IMR-90 (cell line): ENCODE data around the gene SEC23A. TPM values are rescaled to one million over a fixed set of nuclear protein-coding genes. Genes with fewer than 3 reads are reported as not detected.

Experiments used
- ATAC-seq: fragments of 200-7000 bp; cut with Tn5 transposase; 2 replicates; pipeline ENCODE4 v1.9.1; 2020; ENCODE audit warnings: low read depth, mild to moderate bottlenecking, moderate library complexity
- BruUV-seq: library from RNA; stranded (reverse); fragments of 400-500 nt; replicated peaks from 2 replicates; lab custom pipeline; 2021; lab: Mats Ljungman, UMichigan
- CTCF ChIA-PET: fragments of 300-600 bp; formaldehyde crosslinking; extraction: SDS; loops from one replicate; lab custom pipeline; 2021; ENCODE audit warnings: antibody characterized with exemption; lab: Yijun Ruan, JAX
- POLR2A ChIA-PET: fragments of 300-600 bp; sonication (Branson Sonifier 250); formaldehyde crosslinking; loops from one replicate; lab custom pipeline; 2022; ENCODE audit warnings: antibody characterized with exemption; ENCODE audit not compliant: unreplicated experiment; lab: Charles Lee
- DNase-seq: peaks from one replicate; pipeline ENCODE4 v3.0.0; 2013
- H2AFZ ChIP-seq: replicated peaks from 2 replicates; pipeline ENCODE3; 2013; ENCODE audit warnings: low read length, mild to moderate bottlenecking; ENCODE audit not compliant: poor library complexity
- H2AK5ac ChIP-seq: 2 replicates; pipeline ENCODE4 v1.6.1; 2013; ENCODE audit warnings: low read depth, low read length, inconsistent platforms
- H2AK9ac ChIP-seq: replicated peaks from 2 replicates; pipeline ENCODE3; 2013; ENCODE audit warnings: mild to moderate bottlenecking, low read depth, low read length, moderate library complexity; ENCODE audit not compliant: poor library complexity
- H2BK120ac ChIP-seq: 2 replicates; pipeline ENCODE4 v1.6.1; 2013; ENCODE audit warnings: low read depth, low read length, inconsistent platforms
- H2BK15ac ChIP-seq: 3 replicates; pipeline ENCODE4 v1.6.1; 2013; ENCODE audit warnings: low read depth, low read length, inconsistent platforms
- H2BK20ac ChIP-seq: 2 replicates; pipeline ENCODE4 v1.6.1; 2013; ENCODE audit warnings: low read depth, mild to moderate bottlenecking, inconsistent platforms, low read length, moderate library complexity
- H2BK5ac ChIP-seq: 2 replicates; pipeline ENCODE4 v1.6.1; 2013; ENCODE audit warnings: mild to moderate bottlenecking, low read depth, low read length, inconsistent platforms; ENCODE audit not compliant: poor library complexity, severe bottlenecking
- H3K14ac ChIP-seq: replicated peaks from 2 replicates; pipeline ENCODE4 v1.6.1; 2013; ENCODE audit warnings: low read depth, low read length, inconsistent platforms
- H3K18ac ChIP-seq: 2 replicates; pipeline ENCODE4 v1.6.1; 2013; ENCODE audit warnings: low read depth, low read length, control low read depth
- H3K23ac ChIP-seq: 2 replicates; pipeline ENCODE4 v1.6.1; 2013; ENCODE audit warnings: low read depth, low read length, inconsistent platforms
- H3K27ac ChIP-seq: 2 replicates; pipeline ENCODE4 v1.5.1; 2013; ENCODE audit warnings: mild to moderate bottlenecking, control low read depth, low read length; ENCODE audit not compliant: insufficient read depth
- H3K27me3 ChIP-seq: 2 replicates; pipeline ENCODE4 v1.6.1; 2013; ENCODE audit warnings: low read length; ENCODE audit not compliant: control insufficient read depth, insufficient read depth
- H3K36me3 ChIP-seq: 2 replicates; pipeline ENCODE4 v1.6.1; 2013; ENCODE audit warnings: low read length, mixed read lengths; ENCODE audit not compliant: control insufficient read depth, insufficient read depth
- H3K4ac ChIP-seq: 2 replicates; pipeline ENCODE4 v1.6.1; 2013; ENCODE audit warnings: low read depth, low read length, inconsistent platforms
- H3K4me1 ChIP-seq: 2 replicates; pipeline ENCODE4 v1.6.1; 2013; ENCODE audit warnings: low read length, mixed read lengths; ENCODE audit not compliant: control insufficient read depth, insufficient read depth
- H3K4me2 ChIP-seq: 2 replicates; pipeline ENCODE4 v1.6.1; 2013; ENCODE audit warnings: low read depth, mild to moderate bottlenecking, control low read depth, low read length, moderate library complexity
- H3K4me3 ChIP-seq: 2 replicates; pipeline ENCODE4 v1.5.1; 2013; ENCODE audit warnings: low read depth, mild to moderate bottlenecking, control low read depth, low read length, moderate library complexity; ENCODE audit not compliant: insufficient read depth
- H3K56ac ChIP-seq: 2 replicates; pipeline ENCODE4 v1.6.1; 2013; ENCODE audit warnings: low read length, inconsistent platforms; ENCODE audit not compliant: insufficient read depth; ENCODE audit errors: extremely low read depth
- H3K79me1 ChIP-seq, 2 experiments: 2 replicates each; pipeline ENCODE4 v1.6.1; 2013; ENCODE audit warnings: low read length in 2 of 2, inconsistent platforms in 1 of 2, low read depth in 1 of 2
- H3K9ac ChIP-seq: 2 replicates; pipeline ENCODE4 v1.6.1; 2013; ENCODE audit warnings: low read depth, low read length, control low read depth
- H3K9me1 ChIP-seq: 2 replicates; pipeline ENCODE4 v1.6.1; 2013; ENCODE audit warnings: low read length, inconsistent platforms; ENCODE audit not compliant: insufficient read depth
- H3K9me3 ChIP-seq: 2 replicates; pipeline ENCODE4 v1.6.1; 2013; ENCODE audit warnings: low read length; ENCODE audit not compliant: control insufficient read depth, insufficient read depth
- H4K20me1 ChIP-seq: 2 replicates; pipeline ENCODE4 v1.6.1; 2013; ENCODE audit warnings: low read length, inconsistent platforms; ENCODE audit not compliant: insufficient read depth
- H4K5ac ChIP-seq: 2 replicates; pipeline ENCODE4 v1.6.1; 2013; ENCODE audit warnings: mild to moderate bottlenecking, low read depth, low read length, control low read depth
- H4K8ac ChIP-seq, 2 experiments: 2 replicates each; pipeline ENCODE4 v1.6.1; 2013; ENCODE audit warnings: low read depth in 2 of 2, low read length in 2 of 2, control low read depth in 1 of 2, inconsistent platforms in 1 of 2
- H4K91ac ChIP-seq: 2 replicates; pipeline ENCODE4 v1.6.1; 2013; ENCODE audit warnings: low read depth, low read length, inconsistent platforms; ENCODE audit not compliant: insufficient read depth
- BHLHE40 ChIP-seq: fragments of 150-350 bp; IDR thresholded peaks from 2 replicates; pipeline ENCODE4 v1.6.1; 2016; ENCODE audit warnings: mild to moderate bottlenecking, low read depth, low read length
- CEBPB ChIP-seq: IDR thresholded peaks from 2 replicates; pipeline ENCODE4 v1.6.1; 2012; ENCODE audit warnings: low read depth, low read length, improper control_type of control experiment
- WGBS, 2 experiments: methylation state at CpG; one replicate each; pipeline versions ENCODE4 v1.1.5 to v1.1.7; 2013; ENCODE audit warnings: missing lambda C conversion rate in 2 of 2; ENCODE audit not compliant: insufficient read length in 1 of 2; ENCODE audit errors: extremely low coverage in 2 of 2; 5-methylcytosine and 5-hydroxymethylcytosine counted together
- dilution Hi-C: fragments of 300-500 bp; cut with HindIII; formaldehyde crosslinking; loops from one replicate; pipeline ENCODE4 v1.14.3; 2018; ENCODE audit warnings: low sequenced_read_pairs; ENCODE audit not compliant: unreplicated experiment
- in situ Hi-C: fragments of 300-500 bp; cut with MboI; formaldehyde crosslinking; loops from 3 replicates; pipeline ENCODE4 v1.14.3; 2019; ENCODE audit warnings: low sequenced_read_pairs, inconsistent platforms, mixed read lengths
- intact Hi-C: fragments of 100-400 bp; cut with micrococcal nuclease; formaldehyde crosslinking; loops from 2 replicates; pipeline ENCODE4 v1.10.0; 2022
- polyA plus RNA-seq, 3 experiments: library from polyadenylated mRNA; depleted of rRNA; stranded (reverse); fragments of >200 nt; gene quantifications; 2 replicates each; pipeline ENCODE4 v1.2.3, GENCODE V29; 2012; ENCODE audit warnings: low replicate concordance in 1 of 3
- total RNA-seq: library from RNA; depleted of rRNA; stranded (reverse); fragments of >200 nt; gene quantifications from 2 replicates; pipeline ENCODE4 v1.2.3, GENCODE V29; 2012

Gene SEC23A
- total and polyA plus RNA-seq, 2 of the 4 experiments (the other 2 are of a cell fraction) = 141 to 609 TPM

GRCh38 chr14:39015964-39016577 is 87.0 kb downstream of the SEC23A start:
- Histone ChIP-seq H3K79me1 (0 out of 4 replicates have a peak, but pooled peaks cover 0 to 4% of the 10 kb centered on the region in 2 experiments), H3K9me3 (no peaks in the 10 kb centered on the region), H3K27me3 (no peaks in the 10 kb centered on the region), H2AFZ (no peak overlapping the region), H3K4me1 (0 out of 2 replicates have a peak, but pooled peaks cover 2% of the 10 kb centered on the region), H3K36me3 (peaks cover 4% of the 10 kb centered on the region; the same call in 1 of the 2 replicates), H2BK15ac (no peak overlapping the region), H2BK5ac (no peak overlapping the region), H3K4me3 (no peak overlapping the region), H3K4me2 (no peak overlapping the region), H3K9me1 (no peaks in the 10 kb centered on the region), H4K91ac (no peak overlapping the region), H3K9ac (no peak overlapping the region), H4K8ac (no peak overlapping the region), H4K20me1 (no peaks in the 10 kb centered on the region), H2BK120ac (no peak overlapping the region), H3K23ac (no peak overlapping the region), H3K14ac (no peak overlapping the region), H3K4ac (no peak overlapping the region), H4K5ac (no peak overlapping the region), H3K27ac (no peak overlapping the region), H3K18ac (no peak overlapping the region), H2AK9ac (no peak overlapping the region), H2BK20ac (no peak overlapping the region), H2AK5ac (no peak overlapping the region), H3K56ac (no peak overlapping the region)
- no CpG with 5 or more reads among the region's 3 CpGs for WGBS, 2 experiments
- no TSS peak for BruUV-seq
- in situ Hi-C loops (loop anchor here (10.0 to 25.0 kb wide), 2 partner anchors 291 to 1104 kb away; no protein-coding TSS in a partner anchor), dilution Hi-C loops (no loop called here), intact Hi-C loops (loop anchor here (1.0 to 10.0 kb wide), 4 partner anchors 149 to 1114 kb away; no protein-coding TSS in a partner anchor)
- ATAC-seq (peak; percentile 18), DNase-seq (peak; percentile 13)
- TF ChIP-seq BHLHE40 (no peak), CEBPB (peak; percentile 60)
- ChIA-PET CTCF (interaction anchor here (0.7 to 1.8 kb wide), 8 partner anchors 8 to 1112 kb away, joined by 3 to 10 read pairs (median 4); no protein-coding TSS in a partner anchor), POLR2A (no interaction called here)
